Spinal cord (tissue), 10 donors: Measurements from ENCODE around the gene RAB3A. TPM values are rescaled to one million over a fixed set of nuclear protein-coding genes. Genes with fewer than 3 reads are reported as not detected.
A peak's percentile ranks its signal among the peaks of the same experiment; 100 is the strongest.

Experiments
- DNase-seq, 6 donors: peaks; one replicate each; pipeline versions ENCODE4 v3.0.0 to v3.0.0-alpha.2; 2013 to 2015; ENCODE audit warnings: low spot score in 6 of 6, low read depth in 4 of 6
- H3K27ac ChIP-seq: one replicate; pipeline ENCODE4 v1.5.1; 2013; ENCODE audit warnings: low read depth, low read length, control low read depth
- H3K27me3 ChIP-seq: one replicate; pipeline ENCODE4 v1.6.1; 2013; ENCODE audit warnings: low read length; ENCODE audit not compliant: control insufficient read depth, insufficient read depth
- H3K36me3 ChIP-seq: one replicate; pipeline ENCODE4 v1.6.1; 2013; ENCODE audit warnings: low read length; ENCODE audit not compliant: control insufficient read depth, insufficient read depth
- H3K4me1 ChIP-seq: one replicate; pipeline ENCODE4 v1.6.1; 2013; ENCODE audit warnings: low read length; ENCODE audit not compliant: control insufficient read depth, insufficient read depth
- H3K4me3 ChIP-seq: one replicate; pipeline ENCODE4 v1.5.1; 2013; ENCODE audit warnings: low read depth, low read length, control low read depth
- H3K9me3 ChIP-seq: one replicate; pipeline ENCODE4 v1.6.1; 2013; ENCODE audit warnings: low read length; ENCODE audit not compliant: control insufficient read depth, insufficient read depth
- WGBS: methylation state at CpG from one replicate; pipeline ENCODE4 v1.1.5; 2013; ENCODE audit warnings: missing lambda C conversion rate; ENCODE audit not compliant: insufficient coverage; 5-methylcytosine and 5-hydroxymethylcytosine counted together
- long read RNA-seq, 4 donors: transcript quantifications; one replicate each; lab custom pipeline, GENCODE V29; 2026
- polyA plus RNA-seq, 2 donors: library from polyadenylated mRNA; unstranded; fragments of 120-200 nt; gene quantifications; one replicate each; pipeline ENCODE4 v1.2.1, GENCODE V29; 2013; ENCODE audit not compliant: insufficient read length in 2 of 2
- total RNA-seq, 2 donors: library from RNA; depleted of rRNA in 1 of 2; stranded (reverse); fragments of 120-200 nt in 1 of 2; fragments of >200 nt in 1 of 2; gene quantifications; one replicate each; pipeline versions ENCODE4 v1.2.3 to v1.2.4, GENCODE V29; 2013 to 2014
- donor health status: healthy.

The RAB3A gene
- 10 to 100 TPM; 26.7 to 86.6 TPM for total RNA-seq
- 100 to 1,000 TPM; 336 to 342 TPM for polyA plus RNA-seq
- long read RNA-seq, donor 1, transcript RAB3A-201 (5 exons, 1,528 nt), result major isoform, 131 of 154 reads
- long read RNA-seq, donor 1, partial matches to known transcripts, result 12 of 154 reads
- long read RNA-seq, donor 1, other reads (novel, unspliced or antisense), result 5 of 154 reads
- long read RNA-seq, donor 2, transcript RAB3A-201 (5 exons, 1,528 nt), result major isoform, 49 of 60 reads
- long read RNA-seq, donor 2, partial matches to known transcripts, result 9 of 60 reads
- long read RNA-seq, donor 2, other reads (novel, unspliced or antisense), result 0 of 60 reads
- long read RNA-seq, donor 3, transcript RAB3A-201 (5 exons, 1,528 nt), result major isoform, 60 of 81 reads
- long read RNA-seq, donor 3, partial matches to known transcripts, result 19 of 81 reads
- long read RNA-seq, donor 3, other reads (novel, unspliced or antisense), result 0 of 81 reads
- long read RNA-seq, donor 4, partial matches to known transcripts, result 0 of 3 reads
- long read RNA-seq, donor 4, other reads (novel, unspliced or antisense), result 0 of 3 reads

DNA sequence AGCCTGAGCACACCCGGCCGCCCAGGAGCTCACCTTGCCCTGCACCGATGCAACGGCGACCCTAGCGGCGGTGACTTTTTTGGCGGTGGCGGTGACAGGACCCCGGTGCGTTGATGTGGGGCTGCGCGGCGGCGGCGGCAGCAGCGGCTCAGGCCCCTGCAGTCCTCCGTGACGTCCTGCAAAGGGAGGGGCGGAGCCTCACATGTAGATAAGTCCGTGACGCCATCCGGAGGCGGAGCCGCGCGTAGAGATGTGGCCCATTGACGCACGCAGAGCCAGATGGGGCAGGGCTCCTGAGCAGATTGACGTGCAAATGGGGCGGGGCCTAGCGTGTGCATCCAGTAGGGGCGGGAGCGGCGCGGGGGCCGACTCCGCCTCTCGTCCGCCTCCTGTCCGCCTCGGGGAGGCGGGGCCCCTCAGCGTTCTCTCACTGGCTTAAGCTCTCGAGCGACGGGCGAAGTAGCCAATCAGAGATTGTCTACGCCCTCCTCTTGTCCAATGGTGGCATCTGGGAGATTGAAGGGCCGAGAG, at the start of gene RAB3A:
Gene RAB3A, minus strand, starts transcription at position 180 of the 531 bp plus-strand sequence. CDS start 1,302 bp downstream, outside the sequence.
- H3K4me1 ChIP-seq, result peaks cover 39% of the 10 kb centered on the region
- peak; percentile 98 to 100 (median 100) for DNase-seq
- H3K9me3 ChIP-seq, result no peaks in the 10 kb centered on the region
- H3K36me3 ChIP-seq, result peaks cover 30% of the 10 kb centered on the region
- peak within 1 kb of the TSS; percentile 99 for H3K27ac ChIP-seq
- WGBS, result under 1% methylated on average over 49 of the region's 50 CpGs
- H3K4me3 ChIP-seq, result peak within 1 kb of the TSS; percentile 92
- peaks cover 5% of the 10 kb centered on the region for H3K27me3 ChIP-seq

- WGBS, result no CpG with 5 or more reads among the region's 4 CpGs
- Histone ChIP-seq H3K36me3 (peaks cover 17% of the 10 kb centered on the region), H3K27me3 (peaks cover 14% of the 10 kb centered on the region), H3K4me3 (no peak overlapping the region), H3K4me1 (peaks cover 8% of the 10 kb centered on the region), H3K9me3 (no peaks in the 10 kb centered on the region), H3K27ac (no peak overlapping the region)
- DNase-seq, result no peak
These were observed 49.3 kb upstream of the RAB3A start for GRCh38 chr19:18253130-18253529.

GRCh38 chr19:18252370-18252717, 48.5 kb upstream of the RAB3A start:
- peaks cover 14% of the 10 kb centered on the region for H3K27me3 ChIP-seq
- no peak for DNase-seq
- H3K9me3 ChIP-seq, result no peaks in the 10 kb centered on the region
- H3K27ac ChIP-seq, result no peak overlapping the region
- peaks cover 8% of the 10 kb centered on the region for H3K4me1 ChIP-seq
- 81% methylated on average over 6 of the region's 7 CpGs for WGBS
- peaks cover 9% of the 10 kb centered on the region for H3K36me3 ChIP-seq
- no peak overlapping the region for H3K4me3 ChIP-seq

GRCh38 chr19:18251587-18252369, 47.9 kb upstream of the RAB3A start:
- peaks cover 14% of the 10 kb centered on the region for H3K27me3 ChIP-seq
- 23% methylated on average over 13 of the region's 23 CpGs for WGBS
- H3K27ac ChIP-seq, result no peak overlapping the region
- H3K36me3 ChIP-seq, result peaks cover 4% of the 10 kb centered on the region
- DNase-seq, result peak; percentile 46 to 93 (median 58)
- peaks cover 8% of the 10 kb centered on the region for H3K4me1 ChIP-seq
- no peak overlapping the region for H3K4me3 ChIP-seq
- H3K9me3 ChIP-seq, result no peaks in the 10 kb centered on the region

GRCh38 chr19:18249834-18250233, 46.0 kb upstream of the RAB3A start:
- peaks cover 8% of the 10 kb centered on the region for H3K27me3 ChIP-seq

GRCh38 chr19:18245297-18245696, 41.5 kb upstream of the RAB3A start:
- H3K27ac ChIP-seq, result no peak overlapping the region
- WGBS, result 76% methylated on average over 7 of the region's 7 CpGs
- no peaks in the 10 kb centered on the region for H3K4me1 ChIP-seq
- H3K4me3 ChIP-seq, result no peak overlapping the region
- no peaks in the 10 kb centered on the region for H3K9me3 ChIP-seq
- no peaks in the 10 kb centered on the region for H3K27me3 ChIP-seq
- no peak for DNase-seq
- H3K36me3 ChIP-seq, result no peaks in the 10 kb centered on the region

More at GRCh38 chr19:18249834-18250233, 46.0 kb upstream of the RAB3A start:
- peaks cover 3% of the 10 kb centered on the region for H3K4me1 ChIP-seq
- no peaks in the 10 kb centered on the region for H3K36me3 ChIP-seq
- 97% methylated on average over 5 of the region's 5 CpGs for WGBS
- no peak overlapping the region for H3K4me3 ChIP-seq
- no peaks in the 10 kb centered on the region for H3K9me3 ChIP-seq
- no peak for DNase-seq
- H3K27ac ChIP-seq, result no peak overlapping the region

DNA sequence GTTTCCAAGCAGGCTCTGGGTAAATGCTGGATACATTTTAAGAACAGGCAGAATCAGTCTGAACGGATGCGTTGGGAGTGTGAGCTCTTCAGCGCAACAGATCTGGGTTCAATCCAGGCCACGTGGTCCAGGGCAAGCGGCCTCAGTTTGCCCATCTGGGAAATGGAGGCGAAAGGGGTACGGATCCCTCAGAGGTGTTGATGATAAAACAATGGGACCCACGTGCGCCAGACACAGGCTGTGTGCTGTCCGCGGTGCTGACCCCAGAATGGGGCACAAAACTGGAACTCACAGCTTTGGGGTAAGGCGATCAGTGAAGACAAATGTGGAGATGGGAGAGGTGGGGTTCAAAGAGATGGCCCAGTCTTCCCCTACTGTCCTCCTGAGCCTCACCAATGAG, 35.5 kb upstream of the RAB3A start:
- Histone ChIP-seq H3K4me1 (peaks cover under 1% of the 10 kb centered on the region), H3K27ac (no peak overlapping the region), H3K27me3 (peaks cover 8% of the 10 kb centered on the region), H3K36me3 (no peaks in the 10 kb centered on the region), H3K9me3 (no peaks in the 10 kb centered on the region), H3K4me3 (no peak overlapping the region)
- DNase-seq, result no peak
- 30% methylated on average over 11 of the region's 12 CpGs for WGBS

DNA sequence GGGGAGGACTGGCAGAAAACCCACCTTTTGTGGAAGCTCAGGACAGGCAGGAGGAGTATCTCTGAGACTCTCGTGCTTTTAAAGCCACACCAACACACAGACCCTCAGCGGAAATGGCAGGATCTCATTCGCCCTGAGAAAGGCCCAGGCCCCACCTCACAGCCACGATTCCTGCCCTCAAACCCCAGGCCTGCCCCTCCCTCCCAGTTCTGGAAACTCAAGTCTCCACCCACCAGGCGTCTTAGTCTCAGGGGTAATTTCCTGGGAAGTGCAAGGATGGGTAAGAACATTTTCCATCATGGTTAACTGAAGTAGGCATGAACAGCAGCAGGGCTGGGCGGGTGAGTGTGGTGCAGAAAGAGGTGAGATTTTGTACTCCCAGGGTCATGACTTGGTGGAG, 30.4 kb upstream of the RAB3A start:
- H3K9me3 ChIP-seq, result no peaks in the 10 kb centered on the region
- no peak overlapping the region for H3K4me3 ChIP-seq
- peaks cover 19% of the 10 kb centered on the region for H3K4me1 ChIP-seq
- DNase-seq, result peak in 1 of 6 donors; percentile 42
- H3K27me3 ChIP-seq, result peaks cover 30% of the 10 kb centered on the region
- H3K27ac ChIP-seq, result no peak overlapping the region
- no peaks in the 10 kb centered on the region for H3K36me3 ChIP-seq
- 44% methylated on average over 5 of the region's 6 CpGs for WGBS

DNA sequence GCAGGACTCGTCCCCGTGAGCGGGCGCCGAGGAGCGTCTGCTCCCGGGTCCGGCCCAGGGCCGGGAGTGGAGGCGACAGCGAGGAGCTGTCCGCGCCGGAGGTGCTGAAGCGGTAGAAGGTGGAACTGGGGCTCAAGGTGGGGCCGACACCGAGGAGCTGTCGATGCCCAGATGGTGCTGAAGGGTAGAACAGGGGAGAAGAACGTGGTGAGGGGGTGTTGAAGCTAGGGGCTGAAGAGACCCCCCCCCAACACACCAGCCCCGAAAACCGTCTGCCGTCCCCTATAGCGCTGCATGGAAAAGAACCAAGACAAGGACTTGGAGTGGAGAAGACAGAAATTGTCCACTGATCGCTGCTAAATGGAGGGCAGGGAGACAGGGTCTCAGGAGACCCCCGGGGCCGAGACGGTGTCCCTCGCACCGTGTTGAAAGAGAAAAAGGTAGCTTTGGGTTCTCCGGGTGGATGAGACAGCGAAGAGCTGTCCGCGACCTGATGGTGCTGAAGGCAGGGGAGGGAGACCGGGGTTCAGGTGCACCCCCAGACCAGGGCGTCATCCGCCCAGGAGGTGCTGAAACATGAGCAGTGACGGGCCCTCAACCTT, 29.5 kb upstream of the RAB3A start:
- Histone ChIP-seq H3K9me3 (no peaks in the 10 kb centered on the region), H3K4me1 (peaks cover 19% of the 10 kb centered on the region), H3K36me3 (no peaks in the 10 kb centered on the region), H3K4me3 (peak overlapping the region; percentile 16), H3K27ac (no peak overlapping the region), H3K27me3 (peaks cover 29% of the 10 kb centered on the region)
- WGBS, result 8% methylated on average over 30 of the region's 37 CpGs
- DNase-seq, result peak in 3 of 6 donors; percentile 13 to 62 (median 28)
